Left ventricle myocardium superior (tissue), 1 donor: ENCODE measurements around the gene CUL5. TPM values are rescaled to one million over a fixed set of nuclear protein-coding genes. Genes with fewer than 3 reads are reported as not detected.
"Not testable (repeated sequence)": the region's sequence is repeated elsewhere in the genome, so short reads cannot be mapped to it uniquely, and the experiment has no call there.

ENCODE experiments used
- ATAC-seq: fragments of 200-7000 bp; cut with Tn5 transposase; one replicate; pipeline ENCODE4 v1.9.1; 2020; ENCODE audit warnings: mild to moderate bottlenecking, moderate library complexity
- DNase-seq: peaks from one replicate; pipeline ENCODE4 v3.0.0-alpha.2; 2020
- intact Hi-C: fragments of 100-400 bp; cut with micrococcal nuclease; formaldehyde crosslinking; loops from one replicate; pipeline ENCODE4 v1.11.0; 2022
- total RNA-seq: library from RNA; stranded (reverse); fragmentation: NEBNext Ultra II Directional; extraction: Animal tissue kit (Norgen Biotek cat#: 25700); gene quantifications from one replicate; pipeline ENCODE4 v1.2.1, GENCODE V29; 2021
- donor health status: DM: no; HTN: yes; CAD: no; lungs with severe emphysema.

Gene CUL5
- total RNA-seq, 1 donor from 2014 or later: 38.3 TPM

- intact Hi-C loops: no loop called here
- DNase-seq (no peak), ATAC-seq (no peak)
Observed at GRCh38 chr11:108097179-108097578, 88.5 kb downstream of the CUL5 start.

GRCh38 chr11:108101090-108101775 is 92.5 kb downstream of the CUL5 start:
- peak; percentile 79 for ATAC-seq
- intact Hi-C loops: no loop called here
- DNase-seq: no peak

DNA sequence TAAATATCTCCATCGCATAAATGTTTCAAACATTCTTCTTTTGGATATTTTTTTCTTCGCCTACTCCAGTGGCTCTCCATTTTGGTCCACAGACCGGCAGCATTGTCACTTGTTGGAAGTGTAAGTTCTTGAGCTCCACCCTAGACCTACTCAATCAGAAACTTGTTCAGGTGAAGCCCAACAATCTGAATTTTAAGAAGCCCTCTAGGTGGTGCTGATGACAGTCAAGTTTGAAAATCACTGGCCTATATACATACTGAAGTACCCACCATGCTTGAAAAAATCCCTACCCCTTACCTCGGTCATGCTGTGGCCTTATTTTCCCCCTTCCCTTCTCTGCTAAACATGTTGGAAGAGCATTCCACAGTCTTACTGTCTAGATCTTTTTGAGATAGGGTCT is 102.4 kb downstream of the CUL5 start:
- ATAC-seq: no peak
- DNase-seq: no peak
- intact Hi-C loops: no loop called here

DNA sequence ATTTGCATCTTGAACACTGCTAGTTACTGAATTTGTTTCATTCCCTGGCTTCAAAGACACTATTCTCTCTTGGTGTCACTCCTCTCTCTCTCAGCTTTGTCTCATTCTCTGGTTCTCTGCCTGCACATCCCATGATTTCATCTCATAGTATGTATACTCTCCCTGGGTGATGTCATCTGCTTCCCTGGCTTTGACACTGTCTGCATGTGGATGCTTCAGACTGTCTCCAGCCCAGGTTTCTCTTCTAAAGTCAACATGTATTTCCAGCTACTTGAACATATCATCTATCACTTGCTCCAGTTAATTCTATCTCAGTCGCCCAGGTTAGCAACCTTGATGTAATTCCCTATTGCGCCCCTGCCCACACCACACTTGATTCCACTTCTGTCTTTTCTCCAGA is 103.4 kb downstream of the CUL5 start:
- intact Hi-C loops: no loop called here
- DNase-seq: no peak
- no peak for ATAC-seq

DNA sequence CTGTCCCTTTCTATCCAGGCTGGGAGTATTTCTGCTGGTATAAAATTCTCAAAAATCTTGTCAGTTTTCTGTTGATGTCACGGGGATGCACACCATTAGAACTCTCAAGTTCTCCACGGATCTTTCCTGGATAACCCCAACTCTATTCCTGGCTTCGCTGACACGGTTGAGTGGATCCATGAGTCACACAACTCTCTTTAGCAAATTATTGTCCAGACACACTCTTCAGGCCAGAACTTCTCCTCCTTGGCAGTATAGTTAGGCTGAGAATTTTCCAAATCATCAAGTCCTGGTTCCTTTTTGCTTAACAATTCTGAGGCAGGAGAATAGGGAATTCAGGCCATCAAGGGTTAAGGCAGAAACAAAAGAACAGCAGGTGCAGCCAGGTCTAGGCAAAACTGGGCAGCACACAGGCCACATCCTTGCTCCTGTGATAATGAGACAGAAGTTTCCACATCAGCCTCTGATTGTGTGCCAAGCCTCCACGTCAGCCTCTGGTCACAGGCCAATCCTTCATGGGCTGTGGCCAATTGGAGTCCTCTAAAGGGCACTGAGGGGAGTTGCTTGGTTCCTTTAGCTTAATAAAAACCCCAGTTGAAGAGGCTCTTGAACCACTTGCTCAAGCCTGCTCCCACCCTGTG is 106.9 kb downstream of the CUL5 start:
- intact Hi-C loops: no loop called here

GRCh38 chr11:108117746-108118371 is 109.2 kb downstream of the CUL5 start:
- intact Hi-C loops: no loop called here
- ATAC-seq (no peak), DNase-seq (no peak)

More for the DNA sequence above, 106.9 kb downstream of the CUL5 start:
- ATAC-seq (peak; percentile 88), DNase-seq (peak; percentile 88)

- intact Hi-C loops, DNase-seq: not testable (repeated sequence)
- peak; percentile 0 for ATAC-seq
Observed at GRCh38 chr11:108120936-108121273, 112.2 kb downstream of the CUL5 start.

DNA sequence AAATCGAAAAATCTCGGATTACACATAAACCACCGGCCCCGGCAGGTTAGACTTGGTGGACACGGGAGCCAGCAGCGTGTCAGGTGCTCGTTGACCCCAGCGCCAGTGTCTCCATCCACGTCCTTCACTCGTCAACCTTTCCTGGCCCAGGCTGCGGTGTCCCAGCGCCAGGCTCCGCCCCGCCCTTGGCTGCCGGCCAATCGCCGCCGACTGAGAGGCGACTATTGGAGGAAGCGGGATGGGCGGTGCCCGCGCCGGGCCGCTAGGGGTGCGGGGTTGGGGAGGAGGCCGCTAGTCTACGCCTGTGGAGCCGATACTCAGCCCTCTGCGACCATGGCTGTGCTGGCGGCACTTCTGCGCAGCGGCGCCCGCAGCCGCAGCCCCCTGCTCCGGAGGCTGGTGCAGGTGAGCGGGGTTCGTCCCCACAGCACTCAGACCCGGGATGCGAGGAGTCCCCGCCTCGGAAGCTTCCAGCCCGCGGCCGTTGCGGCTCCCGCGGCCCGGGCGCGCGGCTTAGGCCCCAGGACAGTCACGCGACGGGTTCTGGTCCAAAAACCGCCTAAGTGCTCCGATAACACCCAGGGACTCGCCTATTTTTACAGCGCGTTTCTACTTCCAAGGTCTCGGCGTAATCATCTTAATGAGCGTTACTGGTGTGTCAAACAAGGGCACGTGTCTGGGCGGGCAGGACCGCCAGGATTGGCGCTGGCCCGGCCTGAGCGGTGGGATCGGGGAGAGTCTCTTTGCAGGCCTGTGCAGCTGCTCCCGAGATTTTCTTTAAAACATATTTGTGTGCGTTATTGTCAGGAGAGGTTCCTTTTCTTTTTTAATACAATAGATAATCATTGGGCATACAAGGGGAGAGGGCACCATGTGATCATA is 112.8 kb downstream of the CUL5 start, which contains the start of gene ACAT1:
ACAT1 (plus strand) TSS at position 294 of the 882 bp plus-strand sequence; CDS start at position 334, 40 bp downstream.
- ATAC-seq (peak; percentile 92), DNase-seq (peak; percentile 100)
- intact Hi-C loops: no loop called here

DNA sequence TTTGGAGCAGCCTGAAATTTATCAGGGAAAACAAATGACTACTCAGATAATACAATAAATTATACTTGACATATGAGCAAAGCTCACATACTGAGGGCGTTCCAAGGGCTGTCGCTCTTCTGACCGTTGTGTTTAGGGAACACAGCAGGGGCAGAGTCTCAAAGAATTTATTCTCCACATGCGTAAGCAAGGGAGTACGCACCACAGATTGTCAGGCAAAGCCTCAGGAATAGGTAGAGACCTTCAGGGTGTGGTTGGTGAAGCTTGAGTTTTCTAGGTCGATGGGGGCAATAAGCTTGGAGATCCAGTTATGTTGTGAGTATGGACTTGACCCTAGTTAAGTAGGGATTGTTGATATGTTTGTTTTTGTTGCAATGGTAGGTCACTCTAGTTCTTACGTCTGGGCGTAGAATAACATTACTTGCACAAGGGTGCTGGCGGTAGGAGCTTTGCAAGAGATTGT is 113.5 kb downstream of the CUL5 start:
- DNase-seq (no peak), ATAC-seq (peak; percentile 28)
- intact Hi-C loops: no loop called here

GRCh38 chr11:108125096-108125495 is 116.4 kb downstream of the CUL5 start:
- no peak for DNase-seq
- no peak for ATAC-seq
- intact Hi-C loops: no loop called here

DNA sequence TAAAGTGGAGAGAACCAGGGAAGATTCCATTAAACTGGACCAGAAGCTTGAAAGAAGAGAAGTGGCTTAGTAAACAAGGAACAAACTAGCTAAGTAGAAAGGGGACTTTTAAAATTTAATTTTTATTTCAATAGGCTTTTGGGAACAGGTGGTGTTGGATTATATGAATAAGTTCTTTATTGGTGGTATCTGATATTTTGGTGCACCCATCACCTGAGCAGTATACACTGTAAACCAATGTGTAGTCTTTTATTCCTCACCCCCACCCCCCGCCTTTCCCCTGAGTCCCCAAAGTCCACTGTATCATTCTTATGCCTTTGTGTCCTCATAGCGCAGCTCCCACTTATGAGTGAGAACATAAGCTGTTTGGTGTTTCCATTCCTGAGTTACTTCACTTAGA is 120.1 kb downstream of the CUL5 start:
- DNase-seq: no peak
- intact Hi-C loops: no loop called here
- ATAC-seq: no peak

- intact Hi-C loops: no loop called here
- DNase-seq (no peak), ATAC-seq (no peak)
Observed at GRCh38 chr11:108131993-108132392, 123.3 kb downstream of the CUL5 start.

GRCh38 chr11:108132993-108133538 is 124.4 kb downstream of the CUL5 start:
- intact Hi-C loops, ATAC-seq, DNase-seq: not testable (repeated sequence)

GRCh38 chr11:108135845-108136544 is 127.3 kb downstream of the CUL5 start:
- intact Hi-C loops: no loop called here
- DNase-seq: no peak
- no peak for ATAC-seq

DNA sequence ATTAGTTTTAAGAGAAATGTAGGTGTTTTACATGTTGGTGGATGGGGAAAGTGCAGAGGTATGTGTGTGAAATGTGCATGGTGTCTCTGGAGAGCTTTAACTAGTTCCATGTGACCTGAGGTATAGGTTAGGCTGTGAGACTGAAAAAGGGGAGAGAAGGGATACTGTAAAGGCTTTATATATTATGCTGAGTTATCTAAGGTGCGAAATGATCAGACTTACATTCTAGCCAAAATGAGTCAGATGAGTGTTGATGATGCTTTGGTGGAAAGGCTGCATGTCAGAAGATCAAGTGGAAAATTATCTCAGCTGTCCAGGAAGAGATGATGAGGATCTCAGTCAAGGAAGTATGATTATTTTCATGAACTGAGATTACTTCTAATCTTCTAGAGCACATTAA is 128.5 kb downstream of the CUL5 start:
- ATAC-seq: no peak

GRCh38 chr11:108142304-108142703 is 133.6 kb downstream of the CUL5 start:
- intact Hi-C loops: no loop called here
- ATAC-seq: no peak

More for the DNA sequence above, 128.5 kb downstream of the CUL5 start:
- no peak for DNase-seq
- intact Hi-C loops: no loop called here

GRCh38 chr11:108144615-108145014 is 135.9 kb downstream of the CUL5 start:
- intact Hi-C loops: no loop called here
- DNase-seq: no peak
- ATAC-seq: no peak

More at GRCh38 chr11:108142304-108142703, 133.6 kb downstream of the CUL5 start:
- no peak for DNase-seq

GRCh38 chr11:108147150-108147549 is 138.5 kb downstream of the CUL5 start:
- ATAC-seq (peak; percentile 77), DNase-seq (no peak)
- intact Hi-C loops: no loop called here
